ENCODE measurements around the gene ITPKC.

ITPKC gene

GRCh38 chr19:40739030-40739839 lies 22.3 kb downstream of the ITPKC start:
- H3K4me1 ChIP-seq (ENCODE audit: control insufficient read depth, insufficient read depth, low read length) = peaks cover 16% of the 10 kb centered on the region
- no peak overlapping the region for H3K4me3 ChIP-seq (ENCODE audit: low read length)
- H3K9me3 ChIP-seq (ENCODE audit: control insufficient read depth, low read length) = no peaks in the 10 kb centered on the region
- H3K27me3 ChIP-seq (ENCODE audit: control insufficient read depth, insufficient read depth, low read length) = no peaks in the 10 kb centered on the region
- H3K9ac ChIP-seq (ENCODE audit: low read length) = no peak overlapping the region
- peaks cover 14% of the 10 kb centered on the region for H3K36me3 ChIP-seq (ENCODE audit: control insufficient read depth, insufficient read depth, low read length)

DNA sequence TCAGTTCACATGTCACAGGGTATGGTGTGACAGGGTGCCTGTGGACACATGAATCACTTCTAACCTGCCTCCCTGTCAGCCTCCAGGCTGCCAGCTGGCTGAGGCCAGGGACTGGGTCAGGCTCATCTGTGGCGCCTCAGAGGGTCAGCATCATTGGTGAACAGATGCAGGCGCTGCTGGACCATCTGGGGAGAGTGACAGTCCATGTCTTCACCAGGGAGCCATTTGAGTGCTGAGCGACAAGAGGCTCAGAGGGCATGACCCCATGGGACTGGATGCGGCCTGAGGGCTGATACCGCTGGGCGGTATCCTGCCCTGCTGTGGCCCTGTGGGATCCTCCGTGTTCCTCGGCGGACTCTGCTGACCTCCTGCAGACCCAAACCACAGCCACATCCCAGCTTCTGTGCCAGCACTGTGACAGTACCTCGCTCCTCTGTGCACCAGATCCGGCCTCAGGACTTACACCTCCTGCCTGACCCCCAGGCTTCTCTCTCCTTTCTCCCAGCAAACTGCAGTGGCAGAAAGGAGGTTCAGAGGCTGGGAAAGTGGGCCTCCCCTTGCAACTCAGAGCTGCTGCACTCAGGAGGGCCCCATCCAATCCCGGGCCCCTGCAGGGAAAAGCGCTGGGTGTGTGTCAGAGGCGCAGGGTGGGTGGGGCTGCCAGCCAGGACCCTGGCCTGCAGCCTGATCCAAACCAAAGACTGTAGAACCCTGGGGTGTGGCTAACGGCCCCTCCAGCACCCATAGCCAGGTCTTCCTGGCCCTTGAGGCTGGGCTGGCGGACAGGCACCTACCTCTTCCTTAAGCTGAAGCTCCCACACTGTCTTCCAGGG lies 23.2 kb downstream of the ITPKC start:
- Histone ChIP-seq H3K4me1 (ENCODE audit: control insufficient read depth, insufficient read depth, low read length) (peaks cover 15% of the 10 kb centered on the region), H3K9me3 (ENCODE audit: control insufficient read depth, low read length) (no peaks in the 10 kb centered on the region), H3K36me3 (ENCODE audit: control insufficient read depth, insufficient read depth, low read length) (peaks cover 14% of the 10 kb centered on the region), H3K27me3 (ENCODE audit: control insufficient read depth, insufficient read depth, low read length) (no peaks in the 10 kb centered on the region), H3K4me3 (ENCODE audit: low read length) (no peak overlapping the region), H3K9ac (ENCODE audit: low read length) (no peak overlapping the region)

GRCh38 chr19:40740747-40741146 lies 23.8 kb downstream of the ITPKC start:
- no peak overlapping the region for H3K4me3 ChIP-seq (ENCODE audit: low read length)
- no peak overlapping the region for H3K9ac ChIP-seq (ENCODE audit: low read length)
- peaks cover 8% of the 10 kb centered on the region for H3K36me3 ChIP-seq (ENCODE audit: control insufficient read depth, insufficient read depth, low read length)
- no peaks in the 10 kb centered on the region for H3K9me3 ChIP-seq (ENCODE audit: control insufficient read depth, low read length)
- peaks cover 9% of the 10 kb centered on the region for H3K4me1 ChIP-seq (ENCODE audit: control insufficient read depth, insufficient read depth, low read length)
- no peaks in the 10 kb centered on the region for H3K27me3 ChIP-seq (ENCODE audit: control insufficient read depth, insufficient read depth, low read length)

DNA sequence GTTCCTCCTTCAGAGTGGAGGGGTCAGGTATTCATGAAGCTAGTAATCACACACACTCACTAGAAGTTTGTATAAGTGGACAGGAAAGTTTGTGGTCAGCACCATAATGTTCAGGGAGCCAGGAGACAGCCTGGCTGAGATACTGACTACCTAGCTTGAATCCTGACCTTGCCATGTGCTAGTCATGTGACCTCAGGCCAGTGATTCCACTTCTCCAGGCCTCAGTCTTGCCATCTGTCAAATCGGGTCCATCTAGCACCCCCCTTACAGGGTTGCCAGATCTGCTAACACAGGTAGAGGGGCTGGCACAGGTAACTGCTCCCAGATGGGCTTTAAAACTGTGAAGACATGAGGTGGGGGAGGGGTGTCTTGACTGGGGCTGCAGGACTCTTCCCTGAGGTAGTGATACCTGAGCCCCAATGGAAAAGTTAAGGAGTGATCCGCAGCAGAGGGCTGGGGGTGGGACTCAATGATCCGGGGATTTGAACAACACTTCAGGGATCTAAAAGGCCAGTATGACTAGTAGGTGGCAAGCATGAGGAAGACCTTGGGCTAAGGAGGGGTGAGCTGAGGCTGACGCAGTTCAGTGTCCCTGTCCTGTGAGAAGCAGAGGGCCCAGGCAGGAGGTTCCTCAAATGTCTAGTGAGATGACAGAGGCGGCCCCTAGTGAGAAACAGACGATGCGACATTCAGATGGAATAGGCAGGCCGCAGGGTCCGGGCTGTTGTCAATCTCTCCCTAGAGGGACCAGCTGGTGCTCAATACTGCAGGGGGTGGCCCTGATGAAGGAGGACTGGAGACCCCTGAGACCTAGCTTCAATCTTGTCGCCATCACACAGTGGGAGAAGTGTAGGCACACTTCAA lies 24.8 kb downstream of the ITPKC start:
- Histone ChIP-seq H3K4me1 (ENCODE audit: control insufficient read depth, insufficient read depth, low read length) (no peaks in the 10 kb centered on the region), H3K4me3 (ENCODE audit: low read length) (no peak overlapping the region), H3K9me3 (ENCODE audit: control insufficient read depth, low read length) (no peaks in the 10 kb centered on the region), H3K27me3 (ENCODE audit: control insufficient read depth, insufficient read depth, low read length) (no peaks in the 10 kb centered on the region), H3K36me3 (ENCODE audit: control insufficient read depth, insufficient read depth, low read length) (peaks cover 8% of the 10 kb centered on the region), H3K9ac (ENCODE audit: low read length) (no peak overlapping the region)

- Histone ChIP-seq H3K36me3 (ENCODE audit: control insufficient read depth, insufficient read depth, low read length) (peaks cover 2% of the 10 kb centered on the region), H3K27me3 (ENCODE audit: control insufficient read depth, insufficient read depth, low read length) (no peaks in the 10 kb centered on the region), H3K9me3 (ENCODE audit: control insufficient read depth, low read length) (no peaks in the 10 kb centered on the region), H3K9ac (ENCODE audit: low read length) (no peak overlapping the region), H3K4me1 (ENCODE audit: control insufficient read depth, insufficient read depth, low read length) (no peaks in the 10 kb centered on the region), H3K4me3 (ENCODE audit: low read length) (no peak overlapping the region)
Observed at GRCh38 chr19:40742477-40742876, 25.6 kb downstream of the ITPKC start.

- H3K9ac ChIP-seq (ENCODE audit: low read length) = no peak overlapping the region
- H3K4me3 ChIP-seq (ENCODE audit: low read length) = no peak overlapping the region
- no peaks in the 10 kb centered on the region for H3K9me3 ChIP-seq (ENCODE audit: control insufficient read depth, low read length)
- no peaks in the 10 kb centered on the region for H3K4me1 ChIP-seq (ENCODE audit: control insufficient read depth, insufficient read depth, low read length)
- H3K36me3 ChIP-seq (ENCODE audit: control insufficient read depth, insufficient read depth, low read length) = no peaks in the 10 kb centered on the region
- H3K27me3 ChIP-seq (ENCODE audit: control insufficient read depth, insufficient read depth, low read length) = no peaks in the 10 kb centered on the region
Observed at GRCh38 chr19:40742886-40743285, 26.0 kb downstream of the ITPKC start.

DNA sequence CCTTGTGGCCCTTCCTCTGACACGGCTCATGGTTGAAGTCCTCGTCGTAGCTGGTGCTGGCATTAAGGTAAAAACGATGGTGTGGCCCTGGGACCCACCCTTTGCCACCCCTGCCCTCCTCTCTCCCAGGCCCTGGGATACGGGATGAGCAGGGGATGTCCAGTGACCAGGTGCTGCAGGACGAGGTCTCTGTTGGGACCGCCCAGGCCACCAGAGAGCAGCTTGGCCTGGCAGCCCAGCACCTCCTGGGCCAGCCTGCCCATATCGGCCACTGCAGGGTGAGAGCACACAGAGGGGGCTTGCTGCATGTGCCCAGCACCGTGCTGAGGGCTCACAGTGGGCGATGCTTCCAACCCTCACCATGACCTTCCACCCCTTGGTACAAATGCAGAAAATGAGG lies 27.0 kb downstream of the ITPKC start:
- H3K9me3 ChIP-seq (ENCODE audit: control insufficient read depth, low read length) = no peaks in the 10 kb centered on the region
- no peaks in the 10 kb centered on the region for H3K27me3 ChIP-seq (ENCODE audit: control insufficient read depth, insufficient read depth, low read length)
- H3K36me3 ChIP-seq (ENCODE audit: control insufficient read depth, insufficient read depth, low read length) = no peaks in the 10 kb centered on the region
- H3K4me1 ChIP-seq (ENCODE audit: control insufficient read depth, insufficient read depth, low read length) = no peaks in the 10 kb centered on the region
- no peak overlapping the region for H3K4me3 ChIP-seq (ENCODE audit: low read length)
- no peak overlapping the region for H3K9ac ChIP-seq (ENCODE audit: low read length)

DNA sequence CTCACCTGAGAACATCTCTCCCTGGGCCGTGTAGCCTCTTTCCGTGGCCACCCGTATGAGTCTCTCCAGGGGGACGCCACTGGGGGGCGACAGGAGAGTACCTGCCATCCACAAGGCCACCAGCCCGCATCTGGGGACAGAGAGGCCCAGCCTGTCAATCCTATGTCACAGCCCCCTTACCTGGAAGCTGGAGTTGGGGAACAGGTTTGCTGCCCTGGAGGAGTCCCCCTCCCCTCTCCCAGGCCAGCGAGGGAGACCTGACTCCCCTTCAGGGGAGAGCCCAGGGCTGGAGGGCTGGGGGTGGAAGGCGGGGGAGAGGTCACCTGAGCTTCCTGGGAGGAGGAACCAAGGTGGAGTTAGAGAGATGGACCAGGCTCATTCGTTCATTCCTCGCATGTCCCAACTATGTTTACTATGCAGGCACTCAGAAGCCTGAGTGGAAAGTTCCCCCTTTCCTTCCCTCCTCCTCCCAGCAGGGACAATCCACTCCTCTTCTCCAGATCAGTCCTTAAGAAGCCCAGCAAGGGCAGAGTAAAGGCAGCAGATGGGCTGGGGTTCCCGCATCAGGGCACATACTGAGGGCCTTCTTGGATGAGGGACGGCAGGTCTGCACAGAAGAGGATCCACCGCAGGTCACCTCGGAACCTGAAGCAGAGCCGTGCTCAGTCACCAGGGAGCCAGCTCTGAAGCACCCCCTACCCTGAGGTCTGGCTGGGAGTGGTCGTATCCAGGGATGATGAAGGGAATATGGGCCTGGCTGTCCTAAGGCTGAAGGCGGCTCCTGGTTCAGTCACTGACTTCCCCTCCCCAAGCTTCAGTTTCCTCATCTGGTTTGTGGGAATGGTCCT lies 27.9 kb downstream of the ITPKC start:
- Histone ChIP-seq H3K36me3 (ENCODE audit: control insufficient read depth, insufficient read depth, low read length) (no peaks in the 10 kb centered on the region), H3K9ac (ENCODE audit: low read length) (no peak overlapping the region), H3K27me3 (ENCODE audit: control insufficient read depth, insufficient read depth, low read length) (no peaks in the 10 kb centered on the region), H3K4me3 (ENCODE audit: low read length) (no peak overlapping the region), H3K9me3 (ENCODE audit: control insufficient read depth, low read length) (no peaks in the 10 kb centered on the region), H3K4me1 (ENCODE audit: control insufficient read depth, insufficient read depth, low read length) (peaks cover 7% of the 10 kb centered on the region)

DNA sequence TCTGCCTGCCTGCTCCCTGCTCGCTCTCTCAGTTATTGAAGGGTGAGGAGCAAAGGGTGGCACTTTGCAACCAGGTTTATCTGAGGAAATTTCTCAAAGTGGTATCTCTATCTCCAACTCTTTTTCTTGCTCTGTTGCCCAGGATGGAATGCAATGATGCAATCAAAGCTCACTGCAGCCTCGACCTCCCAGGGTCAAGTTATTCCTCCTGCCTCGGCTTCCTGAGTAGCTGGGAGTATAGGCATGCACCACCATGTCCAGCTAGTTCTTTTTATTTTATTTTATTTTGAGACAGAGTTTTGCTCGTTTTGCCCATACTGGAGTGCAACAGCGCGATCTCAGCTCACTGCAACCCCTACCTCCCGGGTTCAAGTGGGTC lies 28.5 kb downstream of the ITPKC start:
- Histone ChIP-seq H3K9me3 (ENCODE audit: control insufficient read depth, low read length) (no peaks in the 10 kb centered on the region), H3K27me3 (ENCODE audit: control insufficient read depth, insufficient read depth, low read length) (no peaks in the 10 kb centered on the region), H3K9ac (ENCODE audit: low read length) (no peak overlapping the region), H3K4me1 (ENCODE audit: control insufficient read depth, insufficient read depth, low read length) (peaks cover 11% of the 10 kb centered on the region), H3K4me3 (ENCODE audit: low read length) (no peak overlapping the region), H3K36me3 (ENCODE audit: control insufficient read depth, insufficient read depth, low read length) (no peaks in the 10 kb centered on the region)

- no peaks in the 10 kb centered on the region for H3K27me3 ChIP-seq (ENCODE audit: control insufficient read depth, insufficient read depth, low read length)
- no peak overlapping the region for H3K4me3 ChIP-seq (ENCODE audit: low read length)
- H3K9ac ChIP-seq (ENCODE audit: low read length) = no peak overlapping the region
- H3K9me3 ChIP-seq (ENCODE audit: control insufficient read depth, low read length) = no peaks in the 10 kb centered on the region
- no peaks in the 10 kb centered on the region for H3K36me3 ChIP-seq (ENCODE audit: control insufficient read depth, insufficient read depth, low read length)
- peaks cover 11% of the 10 kb centered on the region for H3K4me1 ChIP-seq (ENCODE audit: control insufficient read depth, insufficient read depth, low read length)
Observed at GRCh38 chr19:40747536-40747935, 30.6 kb downstream of the ITPKC start.
